Transverse colon (tissue), 4 donors: Measurements from ENCODE around the gene PLOD2. TPM values are rescaled to one million over a fixed set of nuclear protein-coding genes. Genes with fewer than 3 reads are reported as not detected.
A peak's percentile ranks its signal among the peaks of the same experiment; 100 is the strongest.

ENCODE experiments used
- DNase-seq: peaks from one replicate; pipeline ENCODE4 v3.0.0-alpha.2; 2019
- H3K27ac ChIP-seq, 4 donors: fragments of 200-600 bp; sonication (generic); 2 replicates each; pipeline ENCODE4 v1.5.1; 2016 to 2018; ENCODE audit warnings: inconsistent platforms in 4 of 4
- H3K27me3 ChIP-seq: fragments of 200-600 bp; sonication (generic); 2 replicates; pipeline ENCODE4 v1.5.1; 2017; ENCODE audit warnings: inconsistent platforms
- H3K36me3 ChIP-seq, 4 donors: fragments of 200-600 bp; sonication (generic); 2 replicates each; pipeline ENCODE4 v1.5.1; 2017 to 2019; ENCODE audit warnings: inconsistent platforms in 4 of 4
- H3K4me1 ChIP-seq, 4 donors: fragments of 200-600 bp; sonication (generic); 2 replicates each; pipeline ENCODE4 v1.5.1; 2017 to 2020; ENCODE audit warnings: inconsistent platforms in 4 of 4
- H3K4me3 ChIP-seq, 4 donors: fragments of 200-600 bp; sonication (generic); 1 replicate in 1 of 4; 2 replicates in 3 of 4; pipeline versions ENCODE4 v1.5.1 to v1.6.1; 2017 to 2019; ENCODE audit warnings: inconsistent platforms in 4 of 4
- H3K9me3 ChIP-seq, 2 donors: fragments of 200-600 bp; sonication (generic); 2 replicates each; pipeline ENCODE4 v1.5.1; 2017 to 2019; ENCODE audit warnings: inconsistent platforms in 2 of 2
- EP300 ChIP-seq: sonication (generic); formaldehyde crosslinking; IDR thresholded peaks from one replicate; pipeline ENCODE4 v1.6.1; 2017; ENCODE audit warnings: antibody characterized with exemption, low read depth
- POLR2A ChIP-seq: fragments of 450-650 bp; IDR thresholded peaks from one replicate; pipeline ENCODE4 v1.6.1; 2016; ENCODE audit warnings: antibody characterized with exemption, mild to moderate bottlenecking, moderate library complexity
- POLR2AphosphoS5 ChIP-seq, 3 donors: sonication (generic); formaldehyde crosslinking; IDR thresholded peaks; one replicate each; pipeline ENCODE4 v1.6.1; 2016; ENCODE audit warnings: antibody characterized with exemption in 3 of 3
- WGBS, 2 donors: methylation state at CpG; one replicate each; pipeline ENCODE4 v1.1.5; 2018; ENCODE audit warnings: low coverage in 1 of 2; 5-methylcytosine and 5-hydroxymethylcytosine counted together
- in situ Hi-C, 4 donors: fragments of 200-750 bp; cut with MboI; loops; one replicate each; pipeline versions ENCODE4 v1.15.0 to v1.15.1; 2017; ENCODE audit warnings: low sequenced_read_pairs in 3 of 4, low pct_ligation_motif_present in 1 of 4, low pct_unique_long_range_greater_than_20kb in 1 of 4
- intact Hi-C: fragments of 100-400 bp; cut with DNase I; formaldehyde crosslinking; loops from one replicate; pipeline ENCODE4 v1.15.1; 2023; ENCODE audit warnings: low total_unique reads
- total RNA-seq, 4 donors: library from RNA; depleted of rRNA; stranded (reverse); fragments of >200 nt; gene quantifications; one replicate each; pipeline ENCODE4 v1.1.0, GENCODE V29; 2016
- TF ChIP-seq, protein P1 (sequence below), 5 experiments: fragments of 200-600 bp in 3 of 5; fragments of 450-650 bp in 2 of 5; sonication (generic) in 3 of 5; IDR thresholded peaks; 1 replicate in 2 of 5; 2 replicates in 3 of 5; pipeline ENCODE4 v1.5.1; 2016 to 2017; ENCODE audit warnings: antibody characterized with exemption in 5 of 5, inconsistent platforms in 3 of 5, mild to moderate bottlenecking in 2 of 5, moderate library complexity in 1 of 5

The PLOD2 gene
- total RNA-seq, 4 donors from 2014 or later, result 18.9 to 178 (median 92.0) TPM

DNA sequence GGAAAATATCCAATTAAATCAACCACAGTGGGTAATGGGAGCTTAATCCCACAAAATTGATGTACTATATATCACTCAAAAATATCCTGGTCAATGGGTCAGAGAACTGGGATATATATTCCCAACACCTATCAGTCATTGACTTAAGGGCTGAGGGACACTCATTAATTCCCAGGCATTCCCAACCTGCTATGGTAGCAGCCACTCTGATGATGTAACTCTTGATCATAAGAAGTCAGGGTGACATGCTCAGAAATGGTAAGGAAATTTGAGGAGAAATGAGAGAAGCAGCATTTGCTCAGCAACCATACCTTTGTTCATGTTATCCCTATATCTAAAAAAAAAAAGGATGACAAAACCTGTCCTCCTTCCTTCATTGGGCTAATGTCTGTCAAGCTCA, 3.1 kb upstream of the PLOD2 start:
- H3K4me3 ChIP-seq, result no peak overlapping the region
- in situ Hi-C loops (loop anchor here in 1 of 4 donors (25.0 kb wide), 1 partner anchor 102 kb away; no protein-coding TSS in a partner anchor), intact Hi-C loops (no loop called here)
- H3K36me3 ChIP-seq, result no peaks in the 10 kb centered on the region
- H3K9me3 ChIP-seq, result no peaks in the 10 kb centered on the region
- no peak for TF ChIP-seq EP300
- TF ChIP-seq POLR2A, result no peak
- TF ChIP-seq POLR2AphosphoS5 (IDR thresholded peaks at IDR 0.05), result no peak
- TF ChIP-seq, protein P1, sequence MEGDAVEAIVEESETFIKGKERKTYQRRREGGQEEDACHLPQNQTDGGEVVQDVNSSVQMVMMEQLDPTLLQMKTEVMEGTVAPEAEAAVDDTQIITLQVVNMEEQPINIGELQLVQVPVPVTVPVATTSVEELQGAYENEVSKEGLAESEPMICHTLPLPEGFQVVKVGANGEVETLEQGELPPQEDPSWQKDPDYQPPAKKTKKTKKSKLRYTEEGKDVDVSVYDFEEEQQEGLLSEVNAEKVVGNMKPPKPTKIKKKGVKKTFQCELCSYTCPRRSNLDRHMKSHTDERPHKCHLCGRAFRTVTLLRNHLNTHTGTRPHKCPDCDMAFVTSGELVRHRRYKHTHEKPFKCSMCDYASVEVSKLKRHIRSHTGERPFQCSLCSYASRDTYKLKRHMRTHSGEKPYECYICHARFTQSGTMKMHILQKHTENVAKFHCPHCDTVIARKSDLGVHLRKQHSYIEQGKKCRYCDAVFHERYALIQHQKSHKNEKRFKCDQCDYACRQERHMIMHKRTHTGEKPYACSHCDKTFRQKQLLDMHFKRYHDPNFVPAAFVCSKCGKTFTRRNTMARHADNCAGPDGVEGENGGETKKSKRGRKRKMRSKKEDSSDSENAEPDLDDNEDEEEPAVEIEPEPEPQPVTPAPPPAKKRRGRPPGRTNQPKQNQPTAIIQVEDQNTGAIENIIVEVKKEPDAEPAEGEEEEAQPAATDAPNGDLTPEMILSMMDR (IDR thresholded peaks at IDR 0.05), result no peak
- no peak for DNase-seq
- no peaks in the 10 kb centered on the region for H3K27me3 ChIP-seq
- peaks cover 10 to 48% (median 28%) of the 10 kb centered on the region in 4 donors for H3K4me1 ChIP-seq
- H3K27ac ChIP-seq, result peak overlapping the region in 1 of 4 donors; percentile 56

DNA sequence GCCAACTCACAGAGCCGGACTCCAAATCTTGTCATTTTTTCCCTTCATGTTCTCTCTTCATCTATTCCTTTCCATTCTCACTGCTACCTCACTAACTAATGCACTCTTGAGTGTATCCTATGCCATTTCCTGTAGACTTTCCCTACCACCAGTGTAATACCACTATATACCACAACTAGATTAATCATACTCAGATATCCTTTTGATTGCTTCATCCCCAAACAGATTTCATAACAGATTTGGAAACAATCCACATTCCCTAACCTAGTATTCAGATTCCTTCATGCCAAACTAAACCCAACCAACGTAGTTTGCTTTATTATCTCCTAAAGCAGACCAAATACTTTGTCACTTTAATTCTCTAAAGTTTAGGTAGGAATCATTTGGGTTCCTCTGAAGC, 2.6 kb upstream of the PLOD2 start:
- peaks cover 10 to 53% (median 31%) of the 10 kb centered on the region in 4 donors for H3K4me1 ChIP-seq
- no peaks in the 10 kb centered on the region for H3K9me3 ChIP-seq
- WGBS, 2 donors, result 40 to 73% methylated on average over 1 to 2 of the region's 2 CpGs
- in situ Hi-C loops, result loop anchor here in 1 of 4 donors (25.0 kb wide), 1 partner anchor 101 kb away; no protein-coding TSS in a partner anchor
- intact Hi-C loops, result no loop called here
- no peaks in the 10 kb centered on the region for H3K36me3 ChIP-seq
- H3K27ac ChIP-seq, result peak overlapping the region in 1 of 4 donors; percentile 96
- TF ChIP-seq POLR2A (no peak), EP300 (no peak), POLR2AphosphoS5 (IDR thresholded peaks at IDR 0.05) (peak in 1 of 3 donors; percentile 38)
- TF ChIP-seq, protein P1 (IDR thresholded peaks at IDR 0.05), result peak; percentile 22 to 52 (median 38)
- no peak overlapping the region for H3K4me3 ChIP-seq
- DNase-seq, result no peak
- no peaks in the 10 kb centered on the region for H3K27me3 ChIP-seq

DNA sequence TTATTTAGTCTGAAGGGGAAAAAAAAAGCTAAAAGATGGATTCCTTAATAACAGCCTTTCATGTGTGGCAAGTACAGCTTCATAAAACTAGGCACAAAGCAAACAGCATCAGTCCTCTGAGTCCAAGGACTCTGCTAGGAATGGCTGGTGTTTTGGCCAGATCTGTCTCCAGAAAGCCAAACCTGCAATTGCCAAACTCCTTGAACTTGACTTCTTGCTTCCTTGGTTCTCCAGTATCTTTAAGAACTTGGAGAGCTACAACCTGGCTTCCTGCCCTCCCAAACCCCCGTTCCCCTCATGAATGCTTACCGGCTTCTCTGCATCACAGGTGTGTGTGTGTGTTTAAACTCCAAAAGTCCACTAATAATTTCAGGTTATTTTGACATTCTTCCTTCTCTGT, 1.6 kb upstream of the PLOD2 start:
- intact Hi-C loops (no loop called here), in situ Hi-C loops (loop anchor here in 1 of 4 donors (25.0 kb wide), 1 partner anchor 100 kb away; no protein-coding TSS in a partner anchor)
- Histone ChIP-seq H3K27ac (peak overlapping the region; percentile 92 to 97 (median 95)), H3K9me3 (no peaks in the 10 kb centered on the region), H3K36me3 (no peaks in the 10 kb centered on the region), H3K27me3 (no peaks in the 10 kb centered on the region), H3K4me1 (peaks cover 10 to 63% (median 38%) of the 10 kb centered on the region in 4 donors), H3K4me3 (no peak overlapping the region)
- WGBS, 2 donors, result 70 to 76% methylated on average over 2 of the region's 2 CpGs
- TF ChIP-seq, protein P1 (IDR thresholded peaks at IDR 0.05), result no peak
- TF ChIP-seq EP300 (no peak), POLR2AphosphoS5 (IDR thresholded peaks at IDR 0.05) (no peak), POLR2A (no peak)
- no peak for DNase-seq

DNA sequence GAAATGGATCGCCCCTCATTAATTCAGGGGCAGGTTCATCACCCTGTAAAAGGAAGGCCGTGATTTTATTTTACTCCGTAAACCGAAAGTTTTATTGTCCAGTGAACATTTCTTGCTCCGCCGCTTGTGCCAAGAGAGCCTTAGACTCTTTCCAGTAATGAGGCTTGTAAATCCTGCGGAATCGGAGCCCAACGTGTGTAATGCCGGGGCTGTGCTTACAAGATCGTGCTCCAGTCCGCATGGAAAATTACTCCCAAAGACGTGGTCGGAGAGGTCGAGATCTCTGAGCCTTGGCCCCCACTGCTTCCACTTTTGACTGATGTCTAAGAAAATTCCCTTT, 649 bp upstream of the PLOD2 start:
- Histone ChIP-seq H3K27me3 (no peaks in the 10 kb centered on the region), H3K36me3 (no peaks in the 10 kb centered on the region), H3K4me1 (peaks cover 10 to 70% (median 45%) of the 10 kb centered on the region in 4 donors), H3K4me3 (peak overlapping the region; percentile 41 to 84 (median 76)), H3K27ac (peak overlapping the region; percentile 92 to 97 (median 95)), H3K9me3 (no peaks in the 10 kb centered on the region)
- intact Hi-C loops, result no loop called here
- DNase-seq, result peak; percentile 55
- no peak for TF ChIP-seq EP300
- no peak for TF ChIP-seq POLR2A
- in situ Hi-C loops, result loop anchor here in 1 of 4 donors (25.0 kb wide), 1 partner anchor 99 kb away; no protein-coding TSS in a partner anchor
- WGBS, 2 donors, result 11% methylated on average over 15 of the region's 15 CpGs; no CpG with 5 or more reads in 1 of the 2 donors
